Left ventricle myocardium inferior (tissue), 1 donor: ENCODE measurements around the gene RUNX2. TPM values are rescaled to one million over a fixed set of nuclear protein-coding genes. Genes with fewer than 3 reads are reported as not detected.

ENCODE experiments used
- DNase-seq: peaks from one replicate; pipeline ENCODE4 v3.0.0-alpha.2; 2020
- H3K27ac ChIP-seq: fragments of 200-600 bp; replicated peaks from 2 replicates; pipeline ENCODE4 v1.8.0; 2021
- H3K27me3 ChIP-seq: fragments of 200-600 bp; 2 replicates; pipeline ENCODE4 v1.8.0; 2021; ENCODE audit warnings: low read depth
- H3K36me3 ChIP-seq: fragments of 200-600 bp; 2 replicates; pipeline ENCODE4 v1.8.0; 2021
- H3K4me1 ChIP-seq: fragments of 200-600 bp; 2 replicates; pipeline ENCODE4 v1.8.0; 2021
- H3K4me3 ChIP-seq: fragments of 200-600 bp; 2 replicates; pipeline ENCODE4 v1.8.0; 2021; ENCODE audit warnings: mild to moderate bottlenecking, moderate library complexity
- H3K9me3 ChIP-seq: fragments of 200-600 bp; replicated peaks from 2 replicates; pipeline ENCODE4 v1.8.0; 2021
- intact Hi-C: fragments of 100-400 bp; cut with micrococcal nuclease; formaldehyde crosslinking; loops from one replicate; pipeline ENCODE4 v1.11.0; 2022
- total RNA-seq: library from RNA; stranded (reverse); fragmentation: NEBNext Ultra II Directional; extraction: Animal tissue kit (Norgen Biotek cat#: 25700); gene quantifications from one replicate; pipeline ENCODE4 v1.2.1, GENCODE V29; 2021
- TF ChIP-seq, protein P1 (sequence below): fragments of 200-600 bp; IDR thresholded peaks from 2 replicates; pipeline ENCODE4 v1.8.0; 2021; ENCODE audit warnings: antibody characterized with exemption, mild to moderate bottlenecking, borderline replicate concordance
- donor health status: DM: no; HTN: yes; CAD: no; lungs with severe emphysema.

The RUNX2 gene
- total RNA-seq, 1 donor from 2014 or later: 0.38 TPM

GRCh38 chr6:45584127-45584526, 256.0 kb downstream of the RUNX2 start:
- Histone ChIP-seq H3K9me3 (peaks cover 26% of the 10 kb centered on the region), H3K36me3 (no peaks in the 10 kb centered on the region), H3K27ac (no peak overlapping the region), H3K4me3 (no peak overlapping the region), H3K27me3 (no peaks in the 10 kb centered on the region), H3K4me1 (no peaks in the 10 kb centered on the region)
- intact Hi-C loops: no loop called here
- TF ChIP-seq, protein P1, sequence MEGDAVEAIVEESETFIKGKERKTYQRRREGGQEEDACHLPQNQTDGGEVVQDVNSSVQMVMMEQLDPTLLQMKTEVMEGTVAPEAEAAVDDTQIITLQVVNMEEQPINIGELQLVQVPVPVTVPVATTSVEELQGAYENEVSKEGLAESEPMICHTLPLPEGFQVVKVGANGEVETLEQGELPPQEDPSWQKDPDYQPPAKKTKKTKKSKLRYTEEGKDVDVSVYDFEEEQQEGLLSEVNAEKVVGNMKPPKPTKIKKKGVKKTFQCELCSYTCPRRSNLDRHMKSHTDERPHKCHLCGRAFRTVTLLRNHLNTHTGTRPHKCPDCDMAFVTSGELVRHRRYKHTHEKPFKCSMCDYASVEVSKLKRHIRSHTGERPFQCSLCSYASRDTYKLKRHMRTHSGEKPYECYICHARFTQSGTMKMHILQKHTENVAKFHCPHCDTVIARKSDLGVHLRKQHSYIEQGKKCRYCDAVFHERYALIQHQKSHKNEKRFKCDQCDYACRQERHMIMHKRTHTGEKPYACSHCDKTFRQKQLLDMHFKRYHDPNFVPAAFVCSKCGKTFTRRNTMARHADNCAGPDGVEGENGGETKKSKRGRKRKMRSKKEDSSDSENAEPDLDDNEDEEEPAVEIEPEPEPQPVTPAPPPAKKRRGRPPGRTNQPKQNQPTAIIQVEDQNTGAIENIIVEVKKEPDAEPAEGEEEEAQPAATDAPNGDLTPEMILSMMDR: no peak
- no peak for DNase-seq

GRCh38 chr6:45586216-45587171, 258.4 kb downstream of the RUNX2 start:
- TF ChIP-seq, protein P1: no peak
- intact Hi-C loops: no loop called here

DNA sequence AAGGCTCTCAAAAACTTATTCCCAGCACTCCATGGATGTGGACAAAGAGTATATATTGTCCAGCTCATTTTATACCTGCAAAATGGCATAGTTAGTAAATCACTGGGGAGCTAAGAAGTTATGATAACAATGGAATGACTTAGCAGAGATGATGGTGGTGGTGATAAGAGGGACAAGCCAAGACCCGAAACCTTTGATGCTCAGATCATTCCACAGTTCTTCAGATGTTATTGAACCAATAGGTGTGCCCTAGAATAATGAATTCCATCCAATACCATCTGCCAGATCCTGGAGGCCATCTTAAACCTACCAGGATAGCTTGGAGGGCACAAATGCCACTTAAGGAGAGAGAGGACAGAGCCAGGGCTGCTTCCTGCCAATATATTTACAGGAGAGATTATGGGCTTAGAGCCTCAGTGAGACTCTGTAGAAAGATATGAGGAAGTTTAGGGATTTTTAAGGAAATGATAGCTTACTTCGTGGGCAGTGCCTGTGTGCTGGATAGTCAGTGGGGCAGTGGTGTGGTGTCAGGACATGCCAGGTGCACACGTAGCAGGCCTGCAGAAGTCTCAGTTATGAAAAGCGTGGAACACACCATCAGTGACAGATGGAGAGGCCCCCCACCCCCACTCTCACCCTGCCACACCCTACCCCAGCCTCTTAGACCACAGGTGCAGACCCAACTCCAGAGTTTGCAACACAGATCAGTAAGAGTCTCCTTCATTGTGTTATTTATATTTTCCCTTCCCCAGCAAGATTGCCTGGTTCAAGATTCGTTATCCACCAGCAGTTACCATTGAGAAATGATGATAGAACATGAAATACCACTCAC, 259.3 kb downstream of the RUNX2 start:
- TF ChIP-seq, protein P1: no peak
- Histone ChIP-seq H3K27ac (no peak overlapping the region), H3K4me3 (no peak overlapping the region), H3K9me3 (peaks cover 7% of the 10 kb centered on the region), H3K36me3 (no peaks in the 10 kb centered on the region), H3K27me3 (no peaks in the 10 kb centered on the region), H3K4me1 (no peaks in the 10 kb centered on the region)
- intact Hi-C loops: no loop called here
- no peak for DNase-seq

More at GRCh38 chr6:45586216-45587171, 258.4 kb downstream of the RUNX2 start:
- no peak for DNase-seq
- Histone ChIP-seq H3K27ac (no peak overlapping the region), H3K27me3 (no peaks in the 10 kb centered on the region), H3K9me3 (peaks cover 17% of the 10 kb centered on the region), H3K36me3 (no peaks in the 10 kb centered on the region), H3K4me1 (no peaks in the 10 kb centered on the region), H3K4me3 (no peak overlapping the region)

DNA sequence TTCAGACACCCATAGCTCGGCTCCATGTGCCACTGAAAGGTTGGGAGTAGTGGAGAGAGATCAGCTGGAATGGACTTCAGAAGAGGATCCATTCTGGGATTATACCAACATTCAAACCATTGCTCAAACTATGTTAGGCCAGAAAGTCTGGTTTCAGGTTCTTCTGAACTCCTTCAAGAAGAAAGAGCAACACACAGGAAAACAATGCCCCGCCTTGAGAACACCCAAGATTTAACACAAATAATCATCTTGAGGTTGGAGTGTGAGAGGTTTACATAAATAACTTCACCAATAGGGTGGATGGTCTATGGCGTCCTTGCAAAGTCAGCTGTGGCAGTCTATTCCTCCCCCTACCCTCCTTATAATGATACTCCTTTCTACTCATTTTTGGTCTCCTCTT, 261.2 kb downstream of the RUNX2 start:
- no peak for DNase-seq
- Histone ChIP-seq H3K27ac (no peak overlapping the region), H3K27me3 (no peaks in the 10 kb centered on the region)

GRCh38 chr6:45590226-45590625, 262.1 kb downstream of the RUNX2 start:
- H3K27me3 ChIP-seq: no peaks in the 10 kb centered on the region
- no peaks in the 10 kb centered on the region for H3K9me3 ChIP-seq
- intact Hi-C loops: no loop called here
- DNase-seq: no peak
- TF ChIP-seq, protein P1: no peak
- no peak overlapping the region for H3K27ac ChIP-seq
- no peak overlapping the region for H3K4me3 ChIP-seq
- no peaks in the 10 kb centered on the region for H3K36me3 ChIP-seq
- H3K4me1 ChIP-seq: peaks cover 4% of the 10 kb centered on the region

More for the DNA sequence above, 261.2 kb downstream of the RUNX2 start:
- TF ChIP-seq, protein P1: no peak
- H3K4me1 ChIP-seq: no peaks in the 10 kb centered on the region
- no peaks in the 10 kb centered on the region for H3K9me3 ChIP-seq
- intact Hi-C loops: no loop called here
- H3K36me3 ChIP-seq: no peaks in the 10 kb centered on the region
- H3K4me3 ChIP-seq: no peak overlapping the region
